Measurements from ENCODE around the gene BNIP5. TPM values are rescaled to one million over a fixed set of nuclear protein-coding genes. Genes with fewer than 3 reads are reported as not detected.

Gene BNIP5
- total RNA-seq, 1 experiment from 2014 or later, result not detected

GRCh38 chr6:36313649-36313936 lies 23.1 kb downstream of the BNIP5 start:
- TF ChIP-seq EZH2 (IDR thresholded peaks at IDR 0.05; ENCODE audit: low read depth), result no peak
- no peak for TF ChIP-seq CTCF (conservative IDR thresholded peaks at IDR 0.05)
- Histone ChIP-seq H3K4me1 (replicated peaks; ENCODE audit: insufficient read depth) (peaks cover 39% of the 10 kb centered on the region), H3F3A (ENCODE audit: insufficient read depth, low read depth) (peaks cover 16% of the 10 kb centered on the region), H2AFZ (no peak overlapping the region), H3K9me3 (ENCODE audit: insufficient read depth, low read depth) (no peaks in the 10 kb centered on the region), H3K4me3 (peak overlapping the region; percentile 25; the same call in 1 of the 2 replicates), H3K79me2 (ENCODE audit: low read depth) (no peaks in the 10 kb centered on the region), H3K9me2 (ENCODE audit: insufficient read depth) (no peaks in the 10 kb centered on the region), H3K27ac (peak overlapping the region; percentile 72), H3K4me2 (peak overlapping the region; percentile 65), H3K36me3 (ENCODE audit: low read depth) (no peaks in the 10 kb centered on the region), H4K20me1 (ENCODE audit: insufficient read depth) (no peaks in the 10 kb centered on the region), H3K27me3 (ENCODE audit: insufficient read depth, low read depth) (no peaks in the 10 kb centered on the region)
- no TSS peak for BruUV-seq (replicated peaks)
- intact Hi-C loops (cut with micrococcal nuclease; ENCODE audit: unreplicated experiment), result no loop called here
- POLR2A ChIA-PET (ENCODE audit: unreplicated experiment), result interaction anchor here (0.6 kb wide), 2 partner anchors 31 to 286 kb away, joined by 6 to 8 read pairs; partner anchors contain the start of gene MAPK14
- CTCF ChIA-PET, result no interaction called here
- no peak for DNase-seq

GRCh38 chr6:36312854-36313648 lies 23.6 kb downstream of the BNIP5 start:
- Histone ChIP-seq H3K79me2 (ENCODE audit: low read depth) (no peaks in the 10 kb centered on the region), H2AFZ (no peak overlapping the region), H4K20me1 (ENCODE audit: insufficient read depth) (no peaks in the 10 kb centered on the region), H3K36me3 (ENCODE audit: low read depth) (no peaks in the 10 kb centered on the region), H3K27me3 (ENCODE audit: insufficient read depth, low read depth) (no peaks in the 10 kb centered on the region), H3K4me3 (no peak overlapping the region), H3K9me2 (ENCODE audit: insufficient read depth) (no peaks in the 10 kb centered on the region), H3K27ac (peak overlapping the region; percentile 72), H3K9me3 (ENCODE audit: insufficient read depth, low read depth) (no peaks in the 10 kb centered on the region), H3K4me1 (replicated peaks; ENCODE audit: insufficient read depth) (peaks cover 39% of the 10 kb centered on the region), H3K4me2 (peak overlapping the region; percentile 65), H3F3A (ENCODE audit: insufficient read depth, low read depth) (peaks cover 16% of the 10 kb centered on the region)
- ChIA-PET POLR2A (ENCODE audit: unreplicated experiment) (interaction anchor here (0.6 kb wide), 1 partner anchor 142 kb away, joined by 13 read pairs; no protein-coding TSS in a partner anchor), CTCF (no interaction called here)
- intact Hi-C loops (cut with micrococcal nuclease; ENCODE audit: unreplicated experiment), result no loop called here
- TF ChIP-seq EZH2 (IDR thresholded peaks at IDR 0.05; ENCODE audit: low read depth) (no peak), CTCF (conservative IDR thresholded peaks at IDR 0.05) (no peak)
- DNase-seq, result no peak
- BruUV-seq (replicated peaks), result no TSS peak

GRCh38 chr6:36309900-36310299 lies 26.8 kb downstream of the BNIP5 start:
- Histone ChIP-seq H4K20me1 (ENCODE audit: insufficient read depth) (no peaks in the 10 kb centered on the region), H3K9me3 (ENCODE audit: insufficient read depth, low read depth) (no peaks in the 10 kb centered on the region), H3K79me2 (ENCODE audit: low read depth) (no peaks in the 10 kb centered on the region), H2AFZ (no peak overlapping the region), H3F3A (ENCODE audit: insufficient read depth, low read depth) (peaks cover 16% of the 10 kb centered on the region), H3K4me2 (no peak overlapping the region), H3K4me3 (no peak overlapping the region), H3K4me1 (replicated peaks; ENCODE audit: insufficient read depth) (peaks cover 25% of the 10 kb centered on the region), H3K27ac (no peak overlapping the region), H3K36me3 (ENCODE audit: low read depth) (no peaks in the 10 kb centered on the region), H3K27me3 (ENCODE audit: insufficient read depth, low read depth) (no peaks in the 10 kb centered on the region), H3K9me2 (ENCODE audit: insufficient read depth) (no peaks in the 10 kb centered on the region)
- intact Hi-C loops (cut with micrococcal nuclease; ENCODE audit: unreplicated experiment), result no loop called here
- BruUV-seq (replicated peaks), result no TSS peak
- POLR2A ChIA-PET (ENCODE audit: unreplicated experiment), result no interaction called here
- no peak for DNase-seq
- TF ChIP-seq EZH2 (IDR thresholded peaks at IDR 0.05; ENCODE audit: low read depth) (no peak), CTCF (conservative IDR thresholded peaks at IDR 0.05) (no peak)
- CTCF ChIA-PET, result no interaction called here

Data from PC-9 (cell line).